Naive thymus-derived CD4-positive, alpha-beta T cell (primary cell): ENCODE measurements around the gene PDE4D. TPM values are rescaled to one million over a fixed set of nuclear protein-coding genes. Genes with fewer than 3 reads are reported as not detected.
"Not testable (repeated sequence)": the region's sequence is repeated elsewhere in the genome, so short reads cannot be mapped to it uniquely, and the experiment has no call there.

Source experiments
- ATAC-seq: fragments of 150-1000 bp; cut with Tn5 transposase; 2 replicates; pipeline ENCODE4 v1.10.0; 2021; ENCODE audit warnings: mild to moderate bottlenecking, moderate library complexity
- CTCF ChIA-PET: fragments of 350-600 bp; sonication (Branson Sonifier 250); formaldehyde crosslinking; loops from one replicate; lab custom pipeline; 2021; ENCODE audit warnings: antibody characterized with exemption; lab: Charles Lee
- POLR2A ChIA-PET: fragments of 350-600 bp; sonication (Branson Sonifier 250); formaldehyde crosslinking; loops from one replicate; lab custom pipeline; 2021; ENCODE audit warnings: antibody characterized with exemption, inconsistent platforms; lab: Charles Lee
- DNase-seq, 9 donors: peaks; one replicate each; pipeline versions ENCODE4 v3.0.0 to v3.0.0-alpha.2; 2020 to 2022; ENCODE audit warnings: mixed read lengths in 1 of 9
- H3K27ac ChIP-seq: one replicate; pipeline ENCODE4 v1.7.0; 2013; ENCODE audit warnings: mild to moderate bottlenecking, low read depth, low read length, moderate library complexity
- H3K27me3 ChIP-seq, 2 donors: one replicate each; pipeline ENCODE4 v1.7.0; 2013; ENCODE audit warnings: low read length in 2 of 2, mild to moderate bottlenecking in 2 of 2, moderate library complexity in 2 of 2; ENCODE audit not compliant: control insufficient read depth in 2 of 2, insufficient read depth in 2 of 2
- H3K36me3 ChIP-seq, 3 experiments: 1 replicate in 2 of 3; 2 replicates in 1 of 3; pipeline ENCODE4 v1.7.0; 2013; ENCODE audit warnings: low read length in 3 of 3, mild to moderate bottlenecking in 3 of 3, moderate library complexity in 1 of 3; ENCODE audit not compliant: insufficient read depth in 3 of 3, control insufficient read depth in 2 of 3
- H3K4me1 ChIP-seq, 2 donors: one replicate each; pipeline ENCODE4 v1.7.0; 2013; ENCODE audit warnings: low read length in 2 of 2, mild to moderate bottlenecking in 2 of 2, moderate library complexity in 1 of 2; ENCODE audit not compliant: control insufficient read depth in 2 of 2, insufficient read depth in 2 of 2
- H3K4me3 ChIP-seq: 2 replicates; pipeline ENCODE4 v1.7.0; 2013; ENCODE audit warnings: mild to moderate bottlenecking, low read length
- H3K9me3 ChIP-seq, 3 experiments: 1 replicate in 2 of 3; 2 replicates in 1 of 3; pipeline ENCODE4 v1.7.0; 2013; ENCODE audit warnings: low read length in 3 of 3; ENCODE audit not compliant: control insufficient read depth in 2 of 3
- H3K27ac Mint-ChIP-seq, 9 donors: one replicate each; pipeline ENCODE4 v1.8.0; 2020 to 2022; ENCODE audit warnings: mixed read lengths in 9 of 9, mild to moderate bottlenecking in 8 of 9, moderate library complexity in 5 of 9, inconsistent platforms in 2 of 9
- H3K27me3 Mint-ChIP-seq, 5 donors: one replicate each; pipeline ENCODE4 v1.8.0; 2021 to 2022; ENCODE audit warnings: mixed read lengths in 5 of 5, mild to moderate bottlenecking in 1 of 5
- H3K36me3 Mint-ChIP-seq, 5 donors: one replicate each; pipeline ENCODE4 v1.8.0; 2020 to 2022; ENCODE audit warnings: mixed read lengths in 5 of 5, mild to moderate bottlenecking in 3 of 5, inconsistent platforms in 1 of 5
- H3K4me1 Mint-ChIP-seq, 7 donors: one replicate each; pipeline ENCODE4 v1.8.0; 2020 to 2022; ENCODE audit warnings: mixed read lengths in 7 of 7, mild to moderate bottlenecking in 3 of 7, inconsistent platforms in 1 of 7
- H3K4me3 Mint-ChIP-seq, 10 donors: one replicate each; pipeline ENCODE4 v1.8.0; 2020 to 2022; ENCODE audit warnings: mild to moderate bottlenecking in 10 of 10, mixed read lengths in 10 of 10, moderate library complexity in 6 of 10, inconsistent platforms in 2 of 10
- H3K9me3 Mint-ChIP-seq, 11 donors: one replicate each; pipeline ENCODE4 v1.8.0; 2020 to 2022; ENCODE audit warnings: mixed read lengths in 11 of 11, mild to moderate bottlenecking in 4 of 11, inconsistent platforms in 1 of 11, moderate library complexity in 1 of 11
- intact Hi-C, 2 donors: fragments of 100-400 bp; cut with micrococcal nuclease; formaldehyde crosslinking; loops; one replicate each; pipeline ENCODE4 v1.15.1; 2023
- polyA plus RNA-seq, 2 donors: library from polyadenylated mRNA; unstranded; fragments of 300-500 nt; fragmentation: Illumina TruSeq; gene quantifications; one replicate each; pipeline ENCODE4 v1.2.3, GENCODE V29; 2021
- total RNA-seq, 6 experiments: library from RNA in 5 of 6; stranded (reverse) in 5 of 6; gene quantifications; 1 replicate in 5 of 6; 2 replicates in 1 of 6; pipeline ENCODE4 v1.2.3 and lab custom pipeline; 2021 to 2026

Gene PDE4D
- total and polyA plus RNA-seq, 7 experiments from 2014 or later: 4.9 to 102 (median 38.8) TPM

DNA sequence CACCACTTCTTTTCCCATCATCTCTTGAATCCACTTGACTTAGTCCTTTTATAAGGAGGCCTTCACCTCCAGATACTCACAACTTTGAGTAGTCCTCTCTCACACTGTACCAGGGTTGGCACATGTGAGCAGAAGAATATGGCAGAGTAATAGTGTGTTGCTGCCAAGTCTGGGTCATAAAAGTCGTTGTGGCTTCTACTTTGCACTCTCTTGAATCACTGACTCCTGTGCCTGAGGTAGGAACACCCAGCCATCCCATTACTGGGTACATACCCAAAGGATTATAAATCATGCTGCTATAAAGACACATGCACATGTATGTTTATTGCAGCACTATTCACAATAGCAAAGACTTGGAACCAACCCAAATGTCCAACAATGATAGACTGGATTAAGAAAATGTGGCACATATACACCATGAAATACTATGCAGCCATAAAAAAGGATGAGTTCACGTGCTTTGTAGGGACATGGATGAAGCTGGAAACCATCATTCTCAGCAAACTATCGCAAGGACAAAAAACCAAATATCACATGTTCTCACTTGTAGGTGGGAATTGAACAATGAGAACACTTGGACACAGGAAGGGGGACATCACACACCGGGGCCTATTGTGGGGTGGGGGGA, 145.4 kb downstream of the PDE4D start:
- H3K4me3 Mint-ChIP-seq, H3K27ac ChIP-seq, H3K36me3 ChIP-seq, intact Hi-C loops, H3K27me3 Mint-ChIP-seq, POLR2A ChIA-PET, DNase-seq, H3K4me3 ChIP-seq, H3K9me3 Mint-ChIP-seq, H3K27me3 ChIP-seq, H3K4me1 Mint-ChIP-seq, H3K9me3 ChIP-seq, H3K36me3 Mint-ChIP-seq, CTCF ChIA-PET, H3K4me1 ChIP-seq, H3K27ac Mint-ChIP-seq, ATAC-seq: not testable (repeated sequence)

DNA sequence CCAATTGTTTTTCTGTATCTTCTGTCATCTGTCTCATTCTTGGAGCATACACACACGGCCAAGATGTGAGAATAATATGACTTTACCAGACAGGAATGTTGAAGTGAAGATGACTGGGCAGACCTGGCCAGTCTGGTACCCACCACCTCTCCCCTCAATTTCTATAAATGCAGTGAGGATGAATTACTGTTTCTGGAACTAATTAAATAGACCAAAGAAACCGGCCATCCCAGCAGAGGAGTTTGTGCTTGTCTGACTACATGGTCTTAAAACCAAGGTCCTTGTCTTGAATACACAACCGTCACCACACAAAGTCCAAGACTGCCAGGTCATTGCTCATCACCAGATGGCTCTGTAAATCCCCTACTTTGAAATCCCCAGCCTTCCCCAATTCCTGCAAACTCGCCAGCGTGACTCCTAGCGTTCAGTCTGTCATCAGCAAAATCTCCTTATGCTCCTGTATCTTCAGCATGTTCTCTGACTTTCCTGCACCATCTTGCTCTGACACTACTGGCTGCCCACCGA, 147.2 kb downstream of the PDE4D start:
- no peak for ATAC-seq
- no peaks in the 10 kb centered on the region for H3K36me3 ChIP-seq
- no peak overlapping the region for H3K4me3 ChIP-seq
- peaks cover 0 to 2% (median 0%) of the 10 kb centered on the region in 7 donors for H3K4me1 Mint-ChIP-seq
- POLR2A ChIA-PET: no interaction called here
- H3K27me3 Mint-ChIP-seq: peaks cover 0 to 6% (median 0%) of the 10 kb centered on the region in 5 donors
- CTCF ChIA-PET: no interaction called here
- intact Hi-C loops: no loop called here
- H3K9me3 Mint-ChIP-seq: peaks cover 0 to 5% (median 0%) of the 10 kb centered on the region in 11 donors
- H3K36me3 Mint-ChIP-seq: no peaks in the 10 kb centered on the region
- H3K27ac Mint-ChIP-seq: no peak overlapping the region
- H3K9me3 ChIP-seq: no peaks in the 10 kb centered on the region
- no peak for DNase-seq
- H3K27me3 ChIP-seq: no peaks in the 10 kb centered on the region
- no peak overlapping the region for H3K4me3 Mint-ChIP-seq
- H3K4me1 ChIP-seq: no peaks in the 10 kb centered on the region
- H3K27ac ChIP-seq: no peak overlapping the region

DNA sequence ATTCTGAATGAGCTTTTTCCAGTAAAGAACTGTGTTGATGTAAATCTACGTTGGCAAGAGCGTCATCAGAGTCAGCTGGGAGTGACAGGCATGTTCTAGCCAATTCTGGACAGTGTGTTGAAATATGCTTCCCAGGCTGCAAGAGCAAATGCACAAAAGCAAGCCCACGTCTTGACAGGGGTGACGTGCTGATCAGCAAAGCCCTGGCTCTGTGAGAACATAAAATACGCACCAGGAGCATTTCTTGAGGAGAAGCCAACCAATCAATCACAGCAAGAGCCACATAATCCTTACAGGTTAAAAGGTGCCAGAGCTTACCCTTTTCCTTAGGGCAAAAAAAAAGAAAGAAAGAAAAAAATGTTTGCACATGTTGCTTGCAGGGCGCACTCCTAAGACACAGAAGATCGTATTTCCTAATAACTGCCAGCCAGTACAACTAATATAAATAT, 148.1 kb downstream of the PDE4D start:
- Mint-ChIP-seq H3K4me3 (no peak overlapping the region), H3K9me3 (peaks cover 0 to 5% (median 0%) of the 10 kb centered on the region in 11 donors), H3K27ac (no peak overlapping the region), H3K27me3 (peaks cover 0 to 13% (median 0%) of the 10 kb centered on the region in 5 donors), H3K36me3 (no peaks in the 10 kb centered on the region), H3K4me1 (peaks cover 0 to 2% (median 0%) of the 10 kb centered on the region in 7 donors)
- ATAC-seq (no peak), DNase-seq (no peak)
- Histone ChIP-seq H3K36me3 (no peaks in the 10 kb centered on the region), H3K27me3 (no peaks in the 10 kb centered on the region), H3K9me3 (no peaks in the 10 kb centered on the region), H3K4me3 (no peak overlapping the region), H3K27ac (no peak overlapping the region), H3K4me1 (no peaks in the 10 kb centered on the region)
- intact Hi-C loops: no loop called here
- CTCF ChIA-PET: interaction anchor here (0.6 kb wide), 1 partner anchor 75 kb away, joined by 3 read pairs; no protein-coding TSS in a partner anchor
- POLR2A ChIA-PET: no interaction called here

DNA sequence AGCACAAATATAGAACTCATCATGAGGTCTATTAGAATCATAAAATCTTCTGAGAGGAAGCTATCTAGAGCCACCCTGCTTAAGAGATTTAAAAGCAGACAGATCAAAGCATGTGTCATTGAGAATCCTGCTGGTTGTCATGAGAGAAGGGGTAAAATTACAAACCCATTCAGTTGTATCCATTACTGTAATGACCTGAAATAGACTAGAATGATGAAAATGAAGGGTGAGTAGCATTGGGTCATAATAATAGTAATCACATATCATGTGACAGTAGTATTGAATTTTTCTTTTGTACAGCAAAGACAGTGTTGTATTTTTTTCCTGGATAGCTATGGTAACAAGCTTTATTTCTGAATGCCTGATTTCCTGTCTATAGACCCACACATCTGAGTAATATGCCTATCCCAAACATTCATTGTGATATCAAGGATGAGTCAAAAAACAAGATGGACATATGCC, 149.0 kb downstream of the PDE4D start:
- ChIA-PET CTCF (no interaction called here), POLR2A (interaction anchor here (1.0 kb wide), 1 partner anchor 20 kb away, joined by 3 read pairs; no protein-coding TSS in a partner anchor)
- Histone ChIP-seq H3K4me3 (no peak overlapping the region), H3K4me1 (no peaks in the 10 kb centered on the region), H3K9me3 (no peaks in the 10 kb centered on the region), H3K36me3 (no peaks in the 10 kb centered on the region), H3K27me3 (no peaks in the 10 kb centered on the region), H3K27ac (no peak overlapping the region)
- Mint-ChIP-seq H3K9me3 (peaks cover 0 to 5% (median 0%) of the 10 kb centered on the region in 11 donors), H3K36me3 (no peaks in the 10 kb centered on the region), H3K27me3 (peaks cover 0 to 13% (median 0%) of the 10 kb centered on the region in 5 donors), H3K27ac (no peak overlapping the region), H3K4me3 (no peak overlapping the region), H3K4me1 (peaks cover 0 to 2% (median 0%) of the 10 kb centered on the region in 7 donors)
- intact Hi-C loops: no loop called here
- ATAC-seq: no peak
- DNase-seq: no peak

DNA sequence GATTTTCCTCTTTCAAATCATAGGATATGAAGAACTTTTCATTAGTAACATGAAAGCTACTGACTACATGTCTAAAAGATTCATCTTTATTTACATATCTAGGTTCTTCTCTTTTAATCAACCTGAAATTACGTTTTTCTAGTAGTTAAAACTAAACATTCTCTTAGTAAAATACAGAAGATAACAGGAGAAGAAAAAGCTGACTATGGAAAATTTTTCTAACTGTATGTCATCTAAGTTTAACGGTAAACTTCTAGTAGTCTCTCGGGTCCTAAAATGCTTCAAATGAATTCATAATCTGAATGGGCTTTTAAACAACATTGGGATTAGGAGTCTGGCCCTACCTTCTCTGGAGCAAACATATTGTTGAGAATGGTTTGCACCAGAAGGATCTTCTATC, 151.9 kb downstream of the PDE4D start:
- Mint-ChIP-seq H3K4me1 (peaks cover 0 to 2% (median 0%) of the 10 kb centered on the region in 7 donors), H3K4me3 (no peak overlapping the region), H3K27ac (no peak overlapping the region), H3K36me3 (no peaks in the 10 kb centered on the region), H3K9me3 (no peaks in the 10 kb centered on the region), H3K27me3 (peaks cover 0 to 10% (median 0%) of the 10 kb centered on the region in 5 donors)
- Histone ChIP-seq H3K4me3 (no peak overlapping the region), H3K27me3 (no peaks in the 10 kb centered on the region), H3K4me1 (no peaks in the 10 kb centered on the region), H3K27ac (no peak overlapping the region), H3K36me3 (no peaks in the 10 kb centered on the region), H3K9me3 (no peaks in the 10 kb centered on the region)
- ChIA-PET CTCF (no interaction called here), POLR2A (no interaction called here)
- DNase-seq (no peak), ATAC-seq (no peak)
- intact Hi-C loops: no loop called here

DNA sequence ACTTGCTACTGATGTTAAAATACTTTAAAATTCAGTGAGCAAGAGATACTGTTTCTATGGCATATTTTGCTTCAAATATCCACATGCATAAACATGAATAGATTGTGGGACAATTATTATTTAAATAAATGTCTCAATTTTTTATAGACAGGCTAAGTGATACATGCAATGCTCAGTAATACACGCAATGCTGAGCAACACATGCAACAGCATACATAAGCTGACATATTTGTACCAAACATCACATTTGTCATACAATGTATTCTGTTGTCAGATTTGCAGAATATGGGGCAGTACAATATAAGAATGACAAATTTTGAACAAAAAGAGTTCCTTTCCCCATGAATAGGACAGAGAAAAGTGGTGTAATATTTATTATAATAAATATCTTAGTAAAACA, 155.5 kb downstream of the PDE4D start:
- H3K4me3 Mint-ChIP-seq: no peak overlapping the region
- no peaks in the 10 kb centered on the region for H3K9me3 Mint-ChIP-seq
- no peak for DNase-seq
- peaks cover 0 to 7% (median 3%) of the 10 kb centered on the region in 5 donors for H3K27me3 Mint-ChIP-seq
- H3K4me1 ChIP-seq: no peaks in the 10 kb centered on the region
- ChIA-PET CTCF (interaction anchor here (1.2 kb wide), 1 partner anchor 19 kb away, joined by 4 read pairs; no protein-coding TSS in a partner anchor), POLR2A (no interaction called here)
- ATAC-seq: no peak
- H3K36me3 Mint-ChIP-seq: no peaks in the 10 kb centered on the region
- H3K27ac Mint-ChIP-seq: no peak overlapping the region
- intact Hi-C loops: no loop called here
- no peaks in the 10 kb centered on the region for H3K4me1 Mint-ChIP-seq
- no peaks in the 10 kb centered on the region for H3K27me3 ChIP-seq
- no peak overlapping the region for H3K27ac ChIP-seq
- H3K36me3 ChIP-seq: no peaks in the 10 kb centered on the region
- no peak overlapping the region for H3K4me3 ChIP-seq
- H3K9me3 ChIP-seq: no peaks in the 10 kb centered on the region
